Measurements from ENCODE around the gene ABLIM1.

Gene ABLIM1

GRCh38 chr10:114429581-114430335 lies 228.3 kb downstream of the ABLIM1 start:
- TF ChIP-seq POLR2A (IDR thresholded peaks at IDR 0.05; ENCODE audit: low read length) (no peak), GATA1 (IDR thresholded peaks at IDR 0.05; ENCODE audit: low read depth, low read length) (no peak)
- DNase-seq, result no peak

GRCh38 chr10:114427124-114427852 lies 230.8 kb downstream of the ABLIM1 start:
- DNase-seq, result no peak
- no peak for TF ChIP-seq POLR2A (IDR thresholded peaks at IDR 0.05; ENCODE audit: low read length)
- no peak for TF ChIP-seq GATA1 (IDR thresholded peaks at IDR 0.05; ENCODE audit: low read depth, low read length)

- no peak for DNase-seq
- TF ChIP-seq GATA1 (IDR thresholded peaks at IDR 0.05; ENCODE audit: low read depth, low read length) (no peak), POLR2A (IDR thresholded peaks at IDR 0.05; ENCODE audit: low read length) (no peak)
Measured at GRCh38 chr10:114426476-114426875, 231.6 kb downstream of the ABLIM1 start.

- TF ChIP-seq GATA1 (IDR thresholded peaks at IDR 0.05; ENCODE audit: low read depth, low read length), result no peak
- TF ChIP-seq POLR2A (IDR thresholded peaks at IDR 0.05; ENCODE audit: low read length), result no peak
- no peak for DNase-seq
Measured at GRCh38 chr10:114420811-114421485, 237.1 kb downstream of the ABLIM1 start.

- no peak for DNase-seq
- TF ChIP-seq GATA1 (IDR thresholded peaks at IDR 0.05; ENCODE audit: low read depth, low read length) (no peak), POLR2A (IDR thresholded peaks at IDR 0.05; ENCODE audit: low read length) (no peak)
Measured at GRCh38 chr10:114418109-114418508, 240.0 kb downstream of the ABLIM1 start.

GRCh38 chr10:114412907-114413797 lies 244.9 kb downstream of the ABLIM1 start:
- no peak for TF ChIP-seq POLR2A (IDR thresholded peaks at IDR 0.05; ENCODE audit: low read length)
- no peak for TF ChIP-seq GATA1 (IDR thresholded peaks at IDR 0.05; ENCODE audit: low read depth, low read length)
- no peak for DNase-seq

- no peak for TF ChIP-seq GATA1 (IDR thresholded peaks at IDR 0.05; ENCODE audit: low read depth, low read length)
- TF ChIP-seq POLR2A (IDR thresholded peaks at IDR 0.05; ENCODE audit: low read length), result no peak
- no peak for DNase-seq
Measured at GRCh38 chr10:114408968-114409444, 249.1 kb downstream of the ABLIM1 start.

- DNase-seq, result no peak
- TF ChIP-seq POLR2A (IDR thresholded peaks at IDR 0.05; ENCODE audit: low read length) (no peak), GATA1 (IDR thresholded peaks at IDR 0.05; ENCODE audit: low read depth, low read length) (no peak)
Measured at GRCh38 chr10:114408112-114408967, 249.7 kb downstream of the ABLIM1 start.

GRCh38 chr10:114406455-114406854 lies 251.6 kb downstream of the ABLIM1 start:
- no peak for TF ChIP-seq GATA1 (IDR thresholded peaks at IDR 0.05; ENCODE audit: low read depth, low read length)
- TF ChIP-seq POLR2A (IDR thresholded peaks at IDR 0.05; ENCODE audit: low read length), result no peak
- no peak for DNase-seq

- DNase-seq, result no peak
- no peak for TF ChIP-seq POLR2A (IDR thresholded peaks at IDR 0.05; ENCODE audit: low read length)
- TF ChIP-seq GATA1 (IDR thresholded peaks at IDR 0.05; ENCODE audit: low read depth, low read length), result no peak
Measured at GRCh38 chr10:114405011-114405350, 253.1 kb downstream of the ABLIM1 start.

- DNase-seq, result no peak
- no peak for TF ChIP-seq POLR2A (IDR thresholded peaks at IDR 0.05; ENCODE audit: low read length)
- TF ChIP-seq GATA1 (IDR thresholded peaks at IDR 0.05; ENCODE audit: low read depth, low read length), result no peak
Measured at GRCh38 chr10:114404171-114405010, 253.7 kb downstream of the ABLIM1 start, which contains the start of gene AFAP1L2. TSS of gene AFAP1L2 (minus strand) at chr10:114404502. CDS start at chr10:114404455, 47 bp downstream.

Data from erythroblast (primary cell).